Measurements from ENCODE around the gene GLT6D1.

DNA sequence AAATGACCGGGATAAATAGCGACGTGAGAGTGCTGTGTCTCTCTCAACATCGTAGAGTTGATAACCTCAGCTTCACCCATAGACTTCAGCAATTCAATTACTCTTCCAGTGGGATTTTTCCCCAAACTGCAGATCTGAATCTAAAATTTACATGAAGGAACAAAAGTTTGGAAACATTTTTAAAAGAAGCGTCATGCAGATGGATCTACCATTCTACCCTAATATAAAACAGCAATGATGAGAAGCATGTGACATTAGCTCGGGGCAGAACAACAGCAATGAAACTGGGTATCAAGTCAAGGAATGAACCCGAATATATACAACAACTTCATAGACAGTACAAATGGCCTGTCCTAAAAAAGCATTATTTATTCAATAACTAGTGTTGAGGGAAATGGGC lies 18.8 kb downstream of the GLT6D1 start:
- TF ChIP-seq, protein P1, sequence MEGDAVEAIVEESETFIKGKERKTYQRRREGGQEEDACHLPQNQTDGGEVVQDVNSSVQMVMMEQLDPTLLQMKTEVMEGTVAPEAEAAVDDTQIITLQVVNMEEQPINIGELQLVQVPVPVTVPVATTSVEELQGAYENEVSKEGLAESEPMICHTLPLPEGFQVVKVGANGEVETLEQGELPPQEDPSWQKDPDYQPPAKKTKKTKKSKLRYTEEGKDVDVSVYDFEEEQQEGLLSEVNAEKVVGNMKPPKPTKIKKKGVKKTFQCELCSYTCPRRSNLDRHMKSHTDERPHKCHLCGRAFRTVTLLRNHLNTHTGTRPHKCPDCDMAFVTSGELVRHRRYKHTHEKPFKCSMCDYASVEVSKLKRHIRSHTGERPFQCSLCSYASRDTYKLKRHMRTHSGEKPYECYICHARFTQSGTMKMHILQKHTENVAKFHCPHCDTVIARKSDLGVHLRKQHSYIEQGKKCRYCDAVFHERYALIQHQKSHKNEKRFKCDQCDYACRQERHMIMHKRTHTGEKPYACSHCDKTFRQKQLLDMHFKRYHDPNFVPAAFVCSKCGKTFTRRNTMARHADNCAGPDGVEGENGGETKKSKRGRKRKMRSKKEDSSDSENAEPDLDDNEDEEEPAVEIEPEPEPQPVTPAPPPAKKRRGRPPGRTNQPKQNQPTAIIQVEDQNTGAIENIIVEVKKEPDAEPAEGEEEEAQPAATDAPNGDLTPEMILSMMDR (IDR thresholded peaks at IDR 0.05): no peak
- no peak for TF ChIP-seq POLR2A (IDR thresholded peaks at IDR 0.05)
